Activated CD4-positive, alpha-beta T cell treated with anti-CD3 and anti-CD28 coated beads for 4 hours (primary cell): ENCODE measurements around the gene TRPM2.

ENCODE experiments used
- DNase-seq, 2 donors: peaks; one replicate each; pipeline ENCODE4 v3.0.0-alpha.2; 2020

TRPM2 gene

GRCh38 chr21:44466996-44467858 lies 113.8 kb downstream of the TRPM2 start:
- no peak for DNase-seq

GRCh38 chr21:44467859-44468195 lies 114.4 kb downstream of the TRPM2 start:
- DNase-seq = no peak

- DNase-seq = no peak
Observed at GRCh38 chr21:44471341-44471740, 117.9 kb downstream of the TRPM2 start.

GRCh38 chr21:44471996-44472395 lies 118.6 kb downstream of the TRPM2 start:
- DNase-seq = no peak

- DNase-seq = no peak
Observed at GRCh38 chr21:44473915-44474555, 120.6 kb downstream of the TRPM2 start.

- DNase-seq = no peak
Observed at GRCh38 chr21:44475266-44475845, 121.9 kb downstream of the TRPM2 start.

- DNase-seq = no peak
Observed at GRCh38 chr21:44477131-44477530, 123.7 kb downstream of the TRPM2 start.

GRCh38 chr21:44477712-44478111 lies 124.3 kb downstream of the TRPM2 start:
- DNase-seq = no peak

- DNase-seq = no peak
Observed at GRCh38 chr21:44478124-44478800, 124.8 kb downstream of the TRPM2 start.

GRCh38 chr21:44478801-44479167 lies 125.4 kb downstream of the TRPM2 start:
- DNase-seq = no peak

GRCh38 chr21:44479556-44480199 lies 126.3 kb downstream of the TRPM2 start:
- peak; percentile 32 to 41 for DNase-seq

GRCh38 chr21:44480200-44481053 lies 127.0 kb downstream of the TRPM2 start:
- no peak for DNase-seq

GRCh38 chr21:44482581-44483287 lies 129.3 kb downstream of the TRPM2 start:
- no peak for DNase-seq

GRCh38 chr21:44483288-44484237 lies 130.1 kb downstream of the TRPM2 start:
- DNase-seq = no peak

- no peak for DNase-seq
Observed at GRCh38 chr21:44484498-44485253, 131.3 kb downstream of the TRPM2 start.

GRCh38 chr21:44485254-44485793 lies 131.9 kb downstream of the TRPM2 start:
- peak in 1 of 2 donors; percentile 50 for DNase-seq

GRCh38 chr21:44485796-44486195 lies 132.4 kb downstream of the TRPM2 start:
- no peak for DNase-seq

GRCh38 chr21:44486302-44486701 lies 132.9 kb downstream of the TRPM2 start:
- no peak for DNase-seq

GRCh38 chr21:44487831-44488230 lies 134.4 kb downstream of the TRPM2 start:
- DNase-seq = peak; percentile 24 to 31
